HG03095 (cell line): ENCODE results near the gene DAAM1.

Experiments
- ATAC-seq: cut with Tn5 transposase; IDR thresholded peaks from one replicate; pipeline ENCODE4 v1.9.1; 2021; ENCODE audit warnings: moderate library complexity; ENCODE audit not compliant: unreplicated experiment

Gene DAAM1

DNA sequence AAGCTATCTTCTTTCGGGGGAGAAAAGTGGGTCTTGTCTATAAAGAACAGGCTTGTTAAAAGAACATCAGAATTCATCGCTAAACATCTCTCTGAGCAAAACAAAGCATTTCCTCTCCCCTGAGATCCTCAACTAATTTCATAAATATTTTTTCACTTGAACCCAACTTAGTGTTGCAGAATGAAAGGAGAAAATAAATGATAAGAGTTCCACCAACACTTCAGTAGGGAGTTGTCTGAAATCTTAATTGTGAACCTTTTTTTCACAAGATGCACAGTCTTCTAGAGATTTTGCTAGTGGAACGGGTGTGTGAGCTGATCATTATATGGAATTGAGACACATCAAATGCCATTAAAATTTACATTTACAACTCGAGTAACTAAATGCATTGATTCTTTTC is 1.3 kb upstream of the DAAM1 start:
- ATAC-seq: no peak

DNA sequence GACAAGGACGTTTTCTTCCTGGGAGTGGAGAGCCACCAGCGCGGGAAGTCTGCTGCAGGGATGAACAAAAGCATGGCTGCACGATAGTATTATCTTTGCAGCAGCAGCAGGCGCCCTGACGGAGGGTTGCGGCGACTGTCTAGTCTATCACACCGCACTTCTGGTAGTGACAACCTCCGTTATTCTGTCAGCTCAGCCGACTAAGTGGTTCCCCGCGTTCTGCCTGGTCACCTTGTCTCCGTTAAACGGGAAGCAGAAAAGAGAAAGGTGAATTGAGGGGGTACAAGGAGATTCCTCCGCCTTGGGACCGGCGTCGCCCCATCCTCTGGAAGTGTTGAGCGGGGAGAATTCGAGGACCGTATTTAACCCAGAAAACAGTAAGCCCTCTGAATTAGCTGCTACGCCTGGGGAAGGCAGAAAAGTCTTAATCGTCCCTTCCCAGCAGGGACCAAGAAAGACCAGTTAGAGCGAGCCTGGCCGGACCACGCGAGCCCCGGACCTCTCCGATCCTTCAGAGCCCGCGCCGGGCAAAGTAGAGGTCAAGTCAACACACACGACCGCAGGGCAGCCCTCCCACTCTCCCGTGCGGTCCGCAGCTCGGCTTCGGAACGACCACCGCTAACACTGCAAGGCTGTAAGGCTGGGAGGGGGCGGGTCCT is 536 bp upstream of the DAAM1 start:
- ATAC-seq: peak; percentile 6

DNA sequence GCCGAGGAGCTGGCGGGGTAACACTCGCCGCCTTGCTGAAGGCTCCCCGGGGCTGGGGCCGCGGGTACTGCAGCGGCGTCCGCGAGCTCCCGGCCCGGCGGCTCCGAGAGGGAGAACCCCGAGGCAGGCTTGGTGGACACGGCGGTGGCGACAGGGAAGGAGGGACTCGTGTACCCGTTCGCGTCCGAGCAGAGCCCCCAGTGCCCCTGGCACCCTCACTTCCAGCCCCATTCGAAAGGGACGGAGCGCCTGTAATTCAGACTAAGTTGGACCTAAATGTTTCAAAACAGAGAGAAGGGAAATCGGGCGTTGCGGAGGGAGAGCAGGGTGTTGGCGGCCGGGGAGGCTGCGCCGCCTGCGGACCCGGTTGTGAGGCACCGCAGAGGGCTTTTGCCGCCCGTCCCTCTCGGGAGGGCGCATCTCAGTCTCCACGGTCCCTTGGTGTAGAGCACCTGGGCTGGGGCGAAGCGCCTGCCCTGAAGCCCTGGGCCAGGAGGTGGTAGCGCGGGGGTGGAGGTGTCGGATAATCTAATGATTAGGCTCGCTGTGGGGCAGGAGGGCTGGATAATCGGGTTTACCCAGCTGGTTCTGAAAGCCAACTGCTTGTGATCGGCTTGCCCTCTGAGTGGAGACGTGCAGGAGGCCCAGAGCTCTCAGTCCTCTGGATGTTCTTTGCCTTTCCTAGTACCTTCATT is 771 bp downstream of the DAAM1 start:
- ATAC-seq: peak; percentile 20

DNA sequence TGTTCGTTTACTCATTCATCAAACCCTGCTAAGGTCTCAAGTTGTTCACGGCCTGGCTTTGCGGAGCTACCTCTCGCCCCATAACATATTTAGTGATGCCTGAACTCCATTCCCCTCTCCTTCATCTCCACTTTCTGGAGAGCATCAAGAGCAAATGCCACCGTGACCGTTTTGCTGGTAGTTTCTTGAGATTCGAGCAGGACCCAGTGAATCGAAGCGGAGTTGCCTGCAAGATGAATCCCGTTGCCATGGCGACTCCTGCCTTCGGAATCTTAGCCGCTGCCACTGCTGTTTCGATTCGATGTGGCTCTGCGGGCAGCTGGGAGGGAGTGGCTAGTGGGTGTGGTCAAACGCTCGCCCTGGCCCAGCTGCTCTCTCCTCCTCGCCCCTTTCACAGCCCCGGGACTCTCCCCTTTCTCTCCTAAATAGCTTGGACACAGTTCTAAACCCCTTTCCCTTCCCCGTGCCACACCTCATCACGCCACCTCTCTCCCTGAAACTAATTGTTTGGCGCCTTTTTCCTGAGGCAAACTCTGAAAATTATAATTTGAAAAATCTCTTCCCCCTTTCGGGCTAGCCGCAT is 1.4 kb downstream of the DAAM1 start:
- peak; percentile 38 for ATAC-seq

- no peak for ATAC-seq
Measured at GRCh38 chr14:59190372-59190771, 1.9 kb downstream of the DAAM1 start.

- ATAC-seq: no peak
Measured at GRCh38 chr14:59195912-59196311, 7.4 kb downstream of the DAAM1 start.

GRCh38 chr14:59197695-59198262 is 9.3 kb downstream of the DAAM1 start:
- no peak for ATAC-seq

- ATAC-seq: no peak
Measured at GRCh38 chr14:59199205-59199604, 10.7 kb downstream of the DAAM1 start.

DNA sequence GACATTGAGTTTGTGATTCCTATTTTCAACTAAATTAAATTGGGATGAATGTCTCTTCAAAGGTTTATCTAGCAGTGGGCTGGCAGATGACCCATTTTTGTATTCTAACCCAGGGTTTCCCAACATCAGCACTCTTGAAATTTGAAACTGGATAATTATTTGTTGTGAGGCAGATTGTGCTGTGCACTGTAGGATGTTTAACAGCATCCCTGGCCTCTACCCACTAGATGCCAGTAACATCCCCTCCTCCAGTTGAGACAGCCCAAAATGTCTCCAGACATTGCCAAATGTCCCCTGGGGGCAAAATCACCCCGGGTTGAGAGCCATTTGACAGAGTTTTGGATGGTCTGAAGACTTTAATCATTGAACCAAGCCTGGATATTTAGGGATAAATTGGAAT is 11.1 kb downstream of the DAAM1 start:
- ATAC-seq: no peak

DNA sequence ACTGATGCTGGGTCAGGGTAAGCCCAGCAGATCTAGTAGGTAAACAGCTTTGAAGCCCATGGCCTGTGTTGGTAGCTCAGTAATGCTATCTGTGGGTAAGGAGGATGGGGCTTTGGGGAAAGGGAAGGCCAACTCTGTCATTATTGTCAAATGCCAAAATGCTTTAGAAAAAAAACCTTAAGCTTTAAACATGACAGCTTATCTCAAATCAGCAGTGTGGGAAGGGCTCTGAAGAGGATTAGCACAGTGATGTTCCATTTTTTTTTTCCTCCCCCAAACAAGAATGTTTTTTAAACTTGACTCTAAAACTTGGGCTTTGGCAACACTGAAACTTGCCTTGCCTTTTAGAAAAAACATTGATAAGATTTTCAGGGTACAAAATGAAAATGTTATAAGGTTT is 11.7 kb downstream of the DAAM1 start:
- ATAC-seq: no peak

DNA sequence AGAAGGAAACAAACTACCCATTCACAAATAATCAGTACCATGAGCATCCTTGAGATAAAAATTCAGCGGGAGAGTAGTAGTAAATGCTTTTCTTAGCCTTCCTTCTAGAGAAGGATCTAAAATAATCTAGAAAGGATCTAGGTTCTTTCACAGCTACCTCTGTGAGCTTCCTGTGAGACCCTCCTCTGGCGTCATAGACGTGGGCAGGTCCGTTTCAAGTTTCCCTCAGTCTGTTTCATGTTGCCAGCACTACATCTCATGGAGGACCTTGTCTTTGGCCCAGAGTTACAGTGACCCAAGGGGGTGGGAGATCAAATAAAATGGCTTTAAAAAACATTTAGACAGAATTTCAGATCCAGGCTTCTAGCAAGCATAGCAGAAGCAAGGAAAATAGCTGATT is 13.6 kb downstream of the DAAM1 start:
- ATAC-seq: no peak

DNA sequence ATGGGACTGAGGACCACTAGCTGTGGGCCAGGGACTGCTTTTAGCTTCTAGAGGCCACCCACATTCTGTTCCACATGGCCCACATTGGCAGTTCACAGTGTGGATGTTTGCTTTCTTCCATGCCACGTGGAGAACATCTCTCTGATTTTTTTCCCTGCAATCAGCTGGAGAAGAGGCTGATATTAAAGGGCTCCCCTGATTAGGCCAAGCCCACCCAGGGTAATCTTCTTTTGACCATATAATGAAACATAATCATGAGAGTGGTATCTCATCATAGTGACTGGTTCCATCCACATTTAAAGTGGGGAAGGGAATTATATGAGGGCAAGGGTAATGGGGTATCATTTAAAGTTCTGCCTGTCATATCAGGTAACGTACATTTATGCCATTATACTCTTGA is 15.8 kb downstream of the DAAM1 start:
- no peak for ATAC-seq

GRCh38 chr14:59206892-59207291 is 18.4 kb downstream of the DAAM1 start:
- no peak for ATAC-seq

DNA sequence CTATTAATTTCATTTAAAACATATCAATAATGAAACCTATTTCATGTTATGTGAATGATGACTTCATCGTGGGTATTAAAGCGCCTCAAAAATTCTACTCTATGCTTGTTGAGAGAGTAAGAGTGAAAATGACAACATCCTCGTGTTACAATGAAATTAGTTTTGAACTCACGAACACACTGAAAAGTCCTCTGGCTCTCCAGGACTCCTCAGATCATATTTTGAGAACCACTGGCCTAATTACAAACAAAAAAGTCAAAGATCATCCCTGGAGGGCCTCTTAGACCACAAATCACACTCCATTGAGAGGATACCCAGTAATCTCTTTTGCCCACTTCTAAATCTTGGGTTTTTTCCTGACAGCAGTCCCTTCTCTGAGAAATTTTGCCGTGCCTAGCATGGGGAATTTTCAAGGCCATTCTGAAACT is 19.1 kb downstream of the DAAM1 start:
- no peak for ATAC-seq

DNA sequence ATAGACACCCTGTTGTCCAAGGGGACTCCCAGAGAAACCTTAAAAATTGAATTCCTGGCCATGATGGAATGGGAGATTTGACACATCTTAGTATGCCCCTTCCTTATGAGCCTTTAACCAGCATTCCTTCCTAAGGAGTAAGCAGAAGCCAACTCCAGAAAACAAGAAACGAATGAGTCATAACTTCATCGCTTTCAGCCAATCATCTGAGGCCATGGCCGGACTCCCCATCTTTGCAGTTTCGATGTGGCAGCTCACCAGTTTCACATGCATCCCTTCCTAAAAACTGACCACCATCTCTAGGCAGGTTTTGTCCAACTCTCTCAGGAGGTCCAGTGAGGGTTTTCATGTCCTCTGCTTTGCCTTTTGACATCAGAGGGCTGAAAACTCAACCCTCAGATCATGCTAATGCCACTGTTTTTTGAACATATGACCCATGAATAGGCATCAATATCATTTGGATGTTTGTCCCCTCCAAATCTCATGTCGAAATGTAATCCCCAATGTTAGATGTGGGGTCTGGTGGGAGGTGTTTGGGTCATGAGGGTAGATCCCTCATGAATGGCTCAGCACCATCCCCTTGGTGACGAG is 19.9 kb downstream of the DAAM1 start:
- ATAC-seq: no peak

GRCh38 chr14:59208954-59209353 is 20.5 kb downstream of the DAAM1 start:
- ATAC-seq: no peak

DNA sequence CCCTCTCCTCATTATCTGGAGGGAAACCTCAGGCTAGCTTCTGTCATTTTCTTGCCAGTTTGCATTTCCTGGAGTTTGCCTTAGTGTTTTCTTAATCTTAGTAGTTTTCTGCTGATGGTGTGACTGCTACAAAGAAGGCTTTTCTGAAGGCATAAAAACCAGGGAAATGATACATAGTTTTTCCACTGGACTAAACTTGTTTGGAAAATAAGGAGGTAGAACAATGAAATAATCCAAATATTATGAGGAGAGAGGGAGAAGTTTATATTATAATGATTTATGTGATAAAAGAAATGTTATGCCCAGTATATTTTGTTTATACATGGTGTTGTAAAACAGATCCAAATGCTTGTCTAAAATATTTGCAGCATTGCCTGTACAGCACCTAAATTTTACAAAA is 22.2 kb downstream of the DAAM1 start:
- ATAC-seq: no peak

- ATAC-seq: no peak
Measured at GRCh38 chr14:59213368-59214315, 25.2 kb downstream of the DAAM1 start.

DNA sequence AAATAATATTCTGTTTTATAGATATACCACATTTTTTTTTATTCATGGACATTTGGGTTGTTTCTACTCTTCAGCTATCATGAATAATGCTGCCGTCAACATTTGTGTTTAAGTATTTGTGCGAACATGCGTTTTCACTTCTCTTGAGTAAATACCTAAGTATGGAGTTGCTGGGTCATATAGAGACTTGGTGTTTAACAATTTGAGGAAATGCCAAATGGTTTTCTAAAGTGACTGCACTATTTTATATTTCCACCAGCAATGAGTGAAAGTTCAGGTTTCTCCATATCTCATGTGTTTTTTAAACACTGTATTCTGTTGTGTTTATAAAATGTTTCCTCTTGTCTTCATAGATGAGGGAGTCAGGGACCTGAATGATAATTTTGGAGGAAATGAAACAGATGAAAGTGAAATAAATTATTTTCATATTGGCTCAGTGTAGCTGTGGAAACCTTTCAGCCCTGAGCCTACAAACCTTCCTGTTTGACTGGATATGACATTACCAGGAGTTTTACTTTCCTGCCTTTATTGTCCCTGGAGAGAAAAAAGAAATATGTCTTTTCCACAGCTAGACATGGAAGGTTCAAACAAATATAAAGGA is 26.3 kb downstream of the DAAM1 start:
- peak; percentile 62 for ATAC-seq

DNA sequence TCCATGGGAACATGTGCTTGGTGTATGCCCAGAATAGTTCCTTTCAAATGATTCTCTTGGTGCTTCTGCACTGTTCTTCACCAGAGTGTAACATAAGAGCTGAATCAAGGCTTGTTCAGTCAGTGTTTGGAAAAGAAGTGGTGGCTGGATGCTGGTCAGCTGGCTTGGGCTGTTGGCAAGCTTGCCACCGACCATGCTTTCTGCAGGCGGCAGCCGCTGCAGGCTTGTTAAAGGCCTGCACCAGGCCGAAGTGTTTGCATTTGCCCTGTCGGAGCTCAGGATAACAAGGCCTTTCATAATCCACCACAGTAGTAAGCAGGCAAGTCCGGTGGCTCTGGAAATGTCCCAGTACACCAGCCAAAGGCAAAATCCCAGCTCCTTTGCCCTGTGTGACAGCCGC is 26.9 kb downstream of the DAAM1 start:
- ATAC-seq: no peak
